WTC11 (cell line): ENCODE measurements around the gene ITCH. TPM values are rescaled to one million over a fixed set of nuclear protein-coding genes. Genes with fewer than 3 reads are reported as not detected.

Experiments used
- ATAC-seq: fragments of 200-7000 bp; cut with Tn5 transposase; 2 replicates; pipeline ENCODE4 v1.10.0; 2021; ENCODE audit warnings: mild to moderate bottlenecking, moderate library complexity
- CTCF ChIA-PET: fragments of 300-600 bp; sonication (Branson Sonifier 250); formaldehyde crosslinking; loops from one replicate; lab custom pipeline; 2021; ENCODE audit warnings: antibody characterized with exemption; lab: Charles Lee
- POLR2A ChIA-PET: fragments of 350-600 bp; sonication (Branson Sonifier 250); formaldehyde crosslinking; loops from one replicate; lab custom pipeline; 2021; ENCODE audit warnings: antibody characterized with exemption; lab: Charles Lee
- DNase-seq: peaks from one replicate; pipeline ENCODE4 v3.0.0; 2021; ENCODE audit warnings: low spot score
- H3K27ac Mint-ChIP-seq: 2 replicates; pipeline ENCODE4 v1.8.0; 2021; ENCODE audit warnings: mixed read lengths
- H3K27me3 Mint-ChIP-seq: 2 replicates; pipeline ENCODE4 v1.8.0; 2021; ENCODE audit warnings: low read depth, mild to moderate bottlenecking, moderate library complexity, mixed read lengths
- H3K36me3 Mint-ChIP-seq: 2 replicates; pipeline ENCODE4 v1.8.0; 2021; ENCODE audit warnings: mixed read lengths
- H3K4me1 Mint-ChIP-seq: 2 replicates; pipeline ENCODE4 v1.8.0; 2022; ENCODE audit warnings: mixed read lengths
- H3K4me3 Mint-ChIP-seq: 2 replicates; pipeline ENCODE4 v1.8.0; 2021; ENCODE audit warnings: mild to moderate bottlenecking, moderate library complexity, mixed read lengths
- H3K9me3 Mint-ChIP-seq: 2 replicates; pipeline ENCODE4 v1.8.0; 2021; ENCODE audit warnings: mixed read lengths
- ATF1 ChIP-seq: sonication (generic); formaldehyde crosslinking; IDR thresholded peaks from 2 replicates; pipeline ENCODE4 v1.8.1; 2023; ENCODE audit warnings: mild to moderate bottlenecking, moderate library complexity, missing genetic modification reagents
- FOXK1 ChIP-seq: sonication (generic); formaldehyde crosslinking; IDR thresholded peaks from 2 replicates; pipeline ENCODE4 v1.8.0; 2022; ENCODE audit warnings: mild to moderate bottlenecking, moderate library complexity, missing genetic modification reagents
- HMGXB4 ChIP-seq: sonication (generic); formaldehyde crosslinking; IDR thresholded peaks from 2 replicates; pipeline ENCODE4 v1.8.1; 2023; ENCODE audit warnings: mild to moderate bottlenecking, moderate library complexity, missing genetic modification reagents
- IRF2 ChIP-seq: sonication (generic); formaldehyde crosslinking; IDR thresholded peaks from 2 replicates; pipeline ENCODE4 v1.8.0; 2022; ENCODE audit warnings: low read depth, missing genetic modification reagents, borderline replicate concordance
- KAT7 ChIP-seq: sonication (generic); formaldehyde crosslinking; IDR thresholded peaks from 2 replicates; pipeline ENCODE4 v1.8.1; 2023; ENCODE audit warnings: missing genetic modification reagents, mild to moderate bottlenecking, borderline replicate concordance
- MXD4 ChIP-seq: fragments of 250-450 bp; sonication (Bioruptor Pico); IDR thresholded peaks from 2 replicates; pipeline ENCODE4 v1.8.0; 2021; ENCODE audit warnings: mild to moderate bottlenecking, moderate library complexity, borderline replicate concordance
- NFATC4 ChIP-seq: fragments of 250-450 bp; sonication (Bioruptor Pico); IDR thresholded peaks from 2 replicates; pipeline ENCODE4 v1.9.0; 2021; ENCODE audit warnings: mild to moderate bottlenecking
- NFE2L1 ChIP-seq: sonication (generic); formaldehyde crosslinking; IDR thresholded peaks from 2 replicates; pipeline ENCODE4 v1.8.1; 2023; ENCODE audit warnings: missing genetic modification reagents
- NR1H2 ChIP-seq: sonication (generic); formaldehyde crosslinking; IDR thresholded peaks from 2 replicates; pipeline ENCODE4 v1.9.0; 2021; ENCODE audit warnings: mild to moderate bottlenecking, moderate library complexity, missing genetic modification reagents
- OVOL2 ChIP-seq: fragments of 250-450 bp; sonication (Bioruptor Pico); IDR thresholded peaks from 2 replicates; pipeline ENCODE4 v1.9.0; 2021; ENCODE audit warnings: mild to moderate bottlenecking, borderline replicate concordance
- PRDM15 ChIP-seq: sonication (generic); formaldehyde crosslinking; IDR thresholded peaks from 2 replicates; pipeline ENCODE4 v1.8.0; 2022; ENCODE audit warnings: missing genetic modification reagents
- SOX15 ChIP-seq: fragments of 250-450 bp; sonication (Bioruptor Pico); IDR thresholded peaks from 2 replicates; pipeline ENCODE4 v1.9.0; 2021; ENCODE audit warnings: mild to moderate bottlenecking
- TEAD1 ChIP-seq: sonication (generic); formaldehyde crosslinking; IDR thresholded peaks from 2 replicates; pipeline ENCODE4 v1.8.0; 2022; ENCODE audit warnings: mild to moderate bottlenecking, missing genetic modification reagents
- ZBTB43 ChIP-seq: sonication (generic); formaldehyde crosslinking; IDR thresholded peaks from 2 replicates; pipeline ENCODE4 v1.8.1; 2023; ENCODE audit warnings: mild to moderate bottlenecking, missing genetic modification reagents
- ZNF121 ChIP-seq: sonication (generic); formaldehyde crosslinking; IDR thresholded peaks from 2 replicates; pipeline ENCODE4 v1.8.0; 2023; ENCODE audit warnings: missing genetic modification reagents
- ZNF138 ChIP-seq: sonication (generic); formaldehyde crosslinking; conservative IDR thresholded peaks from 2 replicates; pipeline ENCODE4 v1.8.1; 2022; ENCODE audit warnings: mild to moderate bottlenecking, moderate library complexity, missing genetic modification reagents
- ZNF219 ChIP-seq: sonication (generic); formaldehyde crosslinking; IDR thresholded peaks from 2 replicates; pipeline ENCODE4 v1.8.0; 2023; ENCODE audit warnings: missing genetic modification reagents, mild to moderate bottlenecking, borderline replicate concordance
- ZNF423 ChIP-seq: fragments of 250-450 bp; sonication (Bioruptor Pico); IDR thresholded peaks from 2 replicates; pipeline ENCODE4 v2.1.2; 2022; ENCODE audit warnings: mild to moderate bottlenecking, moderate library complexity
- ZNF671 ChIP-seq: fragments of 250-450 bp; sonication (Bioruptor Pico); IDR thresholded peaks from 2 replicates; pipeline ENCODE4 v1.8.0; 2021; ENCODE audit warnings: mild to moderate bottlenecking
- total RNA-seq: library from RNA; stranded (reverse); gene quantifications from 3 replicates; pipeline ENCODE4 v1.2.3, GENCODE V29; 2021
- TF ChIP-seq, protein P1 (sequence below): fragments of 250-450 bp; sonication (Bioruptor Pico); IDR thresholded peaks from 2 replicates; pipeline ENCODE4 v2.1.2; 2022; ENCODE audit warnings: mild to moderate bottlenecking, moderate library complexity
- TF ChIP-seq, protein P2 (sequence below): fragments of 250-450 bp; sonication (Bioruptor Pico); conservative IDR thresholded peaks from 2 replicates; pipeline ENCODE4 v1.9.0; 2021; ENCODE audit warnings: mild to moderate bottlenecking
- TF ChIP-seq, protein P3 (sequence below): sonication (generic); formaldehyde crosslinking; conservative IDR thresholded peaks from 2 replicates; pipeline ENCODE4 v1.8.1; 2022; ENCODE audit warnings: mild to moderate bottlenecking, missing genetic modification reagents

Gene ITCH
- total RNA-seq, 1 experiment from 2014 or later, result 35.8 TPM

DNA sequence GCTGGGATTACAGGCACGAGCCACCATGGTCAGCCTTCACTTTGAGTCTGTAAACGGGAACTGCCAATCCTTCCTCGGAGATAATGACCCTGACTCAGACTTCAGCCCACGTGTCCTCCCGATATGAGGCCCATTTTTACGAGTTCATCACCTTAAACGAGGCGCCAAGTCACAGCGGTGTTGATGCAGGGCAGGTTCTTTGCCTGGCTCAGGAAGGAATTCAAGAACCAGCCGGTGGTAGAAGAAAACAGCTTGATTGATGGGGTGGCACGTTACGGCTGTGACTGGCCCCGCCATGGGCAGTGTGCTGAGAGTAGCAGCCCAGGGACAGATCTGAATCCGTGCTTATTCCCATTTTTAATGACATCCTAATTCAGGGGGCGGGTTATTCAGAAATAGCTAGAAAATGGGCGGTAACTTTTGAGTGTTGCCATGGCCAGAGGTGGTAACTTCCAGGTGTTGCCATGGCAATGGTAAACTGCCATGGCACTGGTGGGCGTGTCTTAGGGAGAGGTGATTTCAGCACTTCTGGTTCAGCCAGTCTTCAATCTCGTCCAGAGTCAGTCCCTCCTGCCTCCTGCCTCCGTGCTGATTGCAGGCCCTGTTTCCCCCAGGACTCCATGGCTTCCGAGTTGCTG lies 186.3 kb downstream of the ITCH start (continued):
- no peak for TF ChIP-seq IRF2 (CRISPR knock-in tag)
- TF ChIP-seq, protein P1, sequence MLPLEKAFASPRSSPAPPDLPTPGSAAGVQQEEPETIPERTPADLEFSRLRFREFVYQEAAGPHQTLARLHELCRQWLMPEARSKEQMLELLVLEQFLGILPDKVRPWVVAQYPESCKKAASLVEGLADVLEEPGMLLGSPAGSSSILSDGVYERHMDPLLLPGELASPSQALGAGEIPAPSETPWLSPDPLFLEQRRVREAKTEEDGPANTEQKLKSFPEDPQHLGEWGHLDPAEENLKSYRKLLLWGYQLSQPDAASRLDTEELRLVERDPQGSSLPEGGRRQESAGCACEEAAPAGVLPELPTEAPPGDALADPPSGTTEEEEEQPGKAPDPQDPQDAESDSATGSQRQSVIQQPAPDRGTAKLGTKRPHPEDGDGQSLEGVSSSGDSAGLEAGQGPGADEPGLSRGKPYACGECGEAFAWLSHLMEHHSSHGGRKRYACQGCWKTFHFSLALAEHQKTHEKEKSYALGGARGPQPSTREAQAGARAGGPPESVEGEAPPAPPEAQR (CRISPR knock-in tag), result no peak
- TF ChIP-seq MXD4 (CRISPR knock-in tag), result no peak
- no peak for TF ChIP-seq HMGXB4
- TF ChIP-seq ZNF138, result no peak

GRCh38 chr20:34549929-34550305 lies 186.8 kb downstream of the ITCH start:
- Mint-ChIP-seq H3K27ac (no peak overlapping the region), H3K36me3 (no peaks in the 10 kb centered on the region)
- CTCF ChIA-PET, result interaction anchor here (0.7 to 2.6 kb wide), 10 partner anchors 8 to 359 kb away, joined by 3 to 10 read pairs (median 4); partner anchors contain the start of gene MAP1LC3A
- DNase-seq, result no peak
- TF ChIP-seq SOX15, result no peak
- TF ChIP-seq NFATC4 (CRISPR knock-in tag), result no peak
- no peak for TF ChIP-seq ZBTB43 (CRISPR knock-in tag)
- TF ChIP-seq, all 79 proteins: peak for 0
- ATAC-seq, result no peak; the same call in 1 of the 2 replicates
- H3K4me3 Mint-ChIP-seq, result no peak overlapping the region
- no peaks in the 10 kb centered on the region for H3K27me3 Mint-ChIP-seq
- POLR2A ChIA-PET, result interaction anchor here (0.8 kb wide), 1 partner anchor 8 kb away, joined by 4 read pairs; the partner anchor contains the start of gene MAP1LC3A
- no peaks in the 10 kb centered on the region for H3K9me3 Mint-ChIP-seq
- H3K4me1 Mint-ChIP-seq, result peaks cover 8% of the 10 kb centered on the region

DNA sequence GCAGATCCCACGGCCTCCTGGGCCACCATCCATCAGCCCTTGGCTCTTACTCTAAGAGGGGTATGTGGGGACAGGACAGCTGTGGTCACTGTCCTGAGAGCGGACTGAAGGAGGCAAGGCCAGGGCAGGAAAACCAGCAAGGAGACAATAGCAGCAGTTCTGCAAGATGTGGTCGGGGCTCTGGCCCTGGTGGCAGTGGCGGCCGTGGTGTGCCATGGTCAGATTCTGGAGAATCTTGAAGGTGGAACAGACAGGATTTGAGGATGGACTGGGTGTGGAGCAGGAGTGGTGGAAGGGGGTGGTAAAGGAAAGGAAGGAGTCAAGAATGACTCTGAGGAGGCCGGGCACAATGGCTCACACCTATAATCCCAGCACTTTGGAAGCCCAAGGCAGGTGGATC lies 189.5 kb downstream of the ITCH start:
- DNase-seq, result no peak
- POLR2A ChIA-PET, result no interaction called here
- peaks cover 3% of the 10 kb centered on the region for H3K27me3 Mint-ChIP-seq
- no peaks in the 10 kb centered on the region for H3K9me3 Mint-ChIP-seq
- H3K36me3 Mint-ChIP-seq, result no peaks in the 10 kb centered on the region
- no peak for ATAC-seq
- peaks cover 8% of the 10 kb centered on the region for H3K4me1 Mint-ChIP-seq
- H3K4me3 Mint-ChIP-seq, result no peak overlapping the region
- CTCF ChIA-PET, result interaction anchor here (1.0 to 1.6 kb wide), 4 partner anchors 8 to 217 kb away, joined by 3 to 5 read pairs (median 3); no protein-coding TSS in a partner anchor
- H3K27ac Mint-ChIP-seq, result no peak overlapping the region
- no peak for TF ChIP-seq ZNF121 (CRISPR knock-in tag)
- no peak for TF ChIP-seq NR1H2 (CRISPR knock-in tag)
- TF ChIP-seq KAT7 (CRISPR knock-in tag), result no peak
- TF ChIP-seq NFE2L1 (CRISPR knock-in tag), result no peak
- no peak for TF ChIP-seq ZNF423
- no peak for TF ChIP-seq ZNF138
- no peak for TF ChIP-seq PRDM15 (CRISPR knock-in tag)
- no peak for TF ChIP-seq TEAD1
- no peak for TF ChIP-seq ATF1
- TF ChIP-seq, protein P2, sequence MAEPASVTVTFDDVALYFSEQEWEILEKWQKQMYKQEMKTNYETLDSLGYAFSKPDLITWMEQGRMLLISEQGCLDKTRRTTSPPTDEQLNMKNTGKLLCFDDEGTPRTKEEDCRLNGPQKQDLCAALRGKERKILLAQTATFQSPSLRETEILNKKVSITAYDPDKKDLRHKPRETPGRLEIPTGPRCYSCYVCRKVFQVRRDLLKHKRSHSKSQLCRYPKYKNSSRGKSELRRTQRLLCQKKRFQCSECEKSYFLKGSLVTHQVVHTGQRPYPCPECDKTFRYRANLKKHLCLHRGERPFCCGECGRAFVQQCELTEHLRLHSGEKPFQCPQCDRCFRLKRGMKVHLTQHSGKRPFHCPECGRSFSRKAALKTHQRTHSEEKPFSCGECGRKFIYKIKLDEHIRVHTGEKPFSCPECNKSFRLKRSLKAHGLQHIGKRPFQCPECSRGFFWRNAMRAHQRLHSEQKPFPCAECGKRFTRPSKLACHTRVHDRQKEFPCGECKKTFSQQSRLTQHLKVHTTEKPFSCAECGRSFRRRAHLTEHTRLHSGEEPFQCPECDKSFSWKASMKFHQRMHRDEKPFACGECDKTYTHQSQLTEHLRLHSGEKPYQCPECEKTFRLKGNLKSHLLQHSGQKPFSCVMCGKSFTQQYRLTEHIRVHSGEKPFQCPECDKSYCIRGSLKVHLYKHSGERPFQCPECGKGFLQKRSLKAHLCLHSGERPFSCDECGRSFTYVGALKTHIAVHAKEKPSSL (CRISPR knock-in tag), result no peak
- TF ChIP-seq ZNF671 (CRISPR knock-in tag), result no peak
- no peak for TF ChIP-seq OVOL2 (CRISPR knock-in tag)
- no peak for TF ChIP-seq ZNF219 (CRISPR knock-in tag)
- TF ChIP-seq, protein P3, sequence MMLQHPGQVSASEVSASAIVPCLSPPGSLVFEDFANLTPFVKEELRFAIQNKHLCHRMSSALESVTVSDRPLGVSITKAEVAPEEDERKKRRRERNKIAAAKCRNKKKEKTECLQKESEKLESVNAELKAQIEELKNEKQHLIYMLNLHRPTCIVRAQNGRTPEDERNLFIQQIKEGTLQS, result no peak
- TF ChIP-seq FOXK1 (CRISPR knock-in tag), result no peak
